Neural crest cell (in vitro differentiated cells): ENCODE measurements around the gene HSPE1. TPM values are rescaled to one million over a fixed set of nuclear protein-coding genes. Genes with fewer than 3 reads are reported as not detected.

Experiments
- DNase-seq: peaks from one replicate; pipeline ENCODE4 v3.0.0; 2021; ENCODE audit warnings: low read depth, mixed read lengths, low spot score
- H3K27ac Mint-ChIP-seq: one replicate; pipeline ENCODE4 v1.8.0; 2021; ENCODE audit warnings: mild to moderate bottlenecking, mixed read lengths; ENCODE audit not compliant: unreplicated experiment
- H3K27me3 Mint-ChIP-seq: 2 replicates; pipeline ENCODE4 v1.8.0; 2021; ENCODE audit warnings: low read depth, mild to moderate bottlenecking, mixed read lengths
- H3K36me3 Mint-ChIP-seq: 2 replicates; pipeline ENCODE4 v1.8.0; 2021; ENCODE audit warnings: low read depth, mild to moderate bottlenecking, mixed read lengths
- H3K4me1 Mint-ChIP-seq: 2 replicates; pipeline ENCODE4 v1.8.0; 2021; ENCODE audit warnings: mixed read lengths
- H3K4me3 Mint-ChIP-seq: one replicate; pipeline ENCODE4 v1.8.0; 2021; ENCODE audit warnings: mild to moderate bottlenecking, mixed read lengths
- H3K9me3 Mint-ChIP-seq: 2 replicates; pipeline ENCODE4 v1.8.0; 2021; ENCODE audit warnings: mixed read lengths
- CTCF ChIP-seq: fragments of 200-600 bp; sonication (generic); conservative IDR thresholded peaks from 2 replicates; pipeline ENCODE4 v1.5.0; 2021; ENCODE audit warnings: antibody characterized with exemption, mild to moderate bottlenecking
- total RNA-seq: library from RNA; stranded (reverse); gene quantifications from 2 replicates; pipeline ENCODE4 v1.2.1, GENCODE V29; 2021

Gene HSPE1
- total RNA-seq, 1 donor from 2014 or later = 186 TPM

GRCh38 chr2:197495433-197496134 is 4.6 kb upstream of the HSPE1 start:
- H3K4me1 Mint-ChIP-seq = peaks cover 40% of the 10 kb centered on the region
- no peak overlapping the region for H3K27ac Mint-ChIP-seq
- peak overlapping the region; percentile 97 for H3K4me3 Mint-ChIP-seq
- DNase-seq = no peak
- TF ChIP-seq CTCF = no peak
- no peaks in the 10 kb centered on the region for H3K27me3 Mint-ChIP-seq
- H3K9me3 Mint-ChIP-seq = no peaks in the 10 kb centered on the region
- H3K36me3 Mint-ChIP-seq = peaks cover 33% of the 10 kb centered on the region

GRCh38 chr2:197496695-197497094 is 3.5 kb upstream of the HSPE1 start:
- no peaks in the 10 kb centered on the region for H3K27me3 Mint-ChIP-seq
- peak overlapping the region; percentile 97 for H3K4me3 Mint-ChIP-seq
- no peak overlapping the region for H3K27ac Mint-ChIP-seq
- H3K9me3 Mint-ChIP-seq = no peaks in the 10 kb centered on the region
- H3K4me1 Mint-ChIP-seq = peaks cover 47% of the 10 kb centered on the region
- no peak for DNase-seq
- no peak for TF ChIP-seq CTCF
- H3K36me3 Mint-ChIP-seq = peaks cover 38% of the 10 kb centered on the region

GRCh38 chr2:197497326-197497725 is 2.9 kb upstream of the HSPE1 start:
- no peak for TF ChIP-seq CTCF
- no peak for DNase-seq
- peaks cover 41% of the 10 kb centered on the region for H3K36me3 Mint-ChIP-seq
- H3K27ac Mint-ChIP-seq = no peak overlapping the region
- peak overlapping the region; percentile 97 for H3K4me3 Mint-ChIP-seq
- no peaks in the 10 kb centered on the region for H3K9me3 Mint-ChIP-seq
- H3K4me1 Mint-ChIP-seq = peaks cover 52% of the 10 kb centered on the region
- H3K27me3 Mint-ChIP-seq = no peaks in the 10 kb centered on the region

GRCh38 chr2:197498235-197498936 is 1.8 kb upstream of the HSPE1 start:
- peak overlapping the region; percentile 95 for H3K27ac Mint-ChIP-seq
- DNase-seq = no peak
- peaks cover 56% of the 10 kb centered on the region for H3K4me1 Mint-ChIP-seq
- no peak for TF ChIP-seq CTCF
- peak overlapping the region; percentile 97 for H3K4me3 Mint-ChIP-seq
- H3K36me3 Mint-ChIP-seq = peaks cover 37% of the 10 kb centered on the region
- H3K9me3 Mint-ChIP-seq = no peaks in the 10 kb centered on the region
- no peaks in the 10 kb centered on the region for H3K27me3 Mint-ChIP-seq

- Mint-ChIP-seq H3K27me3 (no peaks in the 10 kb centered on the region), H3K4me3 (peak overlapping the region; percentile 97), H3K4me1 (peaks cover 56% of the 10 kb centered on the region), H3K9me3 (no peaks in the 10 kb centered on the region), H3K27ac (peak overlapping the region; percentile 95), H3K36me3 (peaks cover 37% of the 10 kb centered on the region)
- TF ChIP-seq CTCF = no peak
- peak; percentile 45 for DNase-seq
Measured at GRCh38 chr2:197498937-197499593, 1.1 kb upstream of the HSPE1 start.
